ENCODE results near the gene SPRED3.

The SPRED3 gene

DNA sequence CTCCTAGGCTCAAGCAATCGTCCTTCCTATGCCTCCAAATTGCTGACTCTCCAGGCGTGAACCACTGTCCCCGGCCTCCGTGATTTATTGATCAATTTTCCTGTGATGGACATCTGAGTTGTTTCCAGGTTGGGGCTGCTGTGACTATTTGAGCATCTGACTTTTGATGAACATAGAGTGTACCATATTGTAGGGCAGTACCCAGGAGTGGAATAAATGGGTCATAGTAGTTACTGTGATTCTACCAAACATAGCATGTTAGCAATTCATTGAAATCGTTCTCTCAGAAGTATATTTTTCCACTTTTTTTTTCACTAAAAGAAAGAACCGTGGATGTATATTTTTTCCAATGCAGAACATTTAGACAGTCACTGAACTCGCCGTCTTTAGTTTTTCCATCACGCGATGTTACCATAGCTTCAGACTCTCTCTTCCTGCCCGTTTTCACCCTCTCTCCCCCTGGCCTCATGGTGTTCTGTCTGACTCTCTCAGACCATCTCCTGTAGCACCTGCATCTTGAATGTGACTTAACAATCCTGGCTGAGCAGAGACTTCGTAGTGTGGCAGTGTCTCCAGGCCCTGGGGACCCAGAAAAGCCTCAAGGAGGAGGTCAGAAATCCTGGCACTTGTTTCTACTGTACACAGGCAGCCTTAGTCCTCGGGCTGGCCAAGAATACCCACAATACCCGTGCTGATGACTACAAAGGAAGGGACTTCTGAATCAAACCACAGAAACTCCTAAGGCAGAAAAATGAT is 40.7 kb downstream of the SPRED3 start:
- no peak overlapping the region for H3K4me3 ChIP-seq (ENCODE audit: low read depth, low read length)
- TF ChIP-seq, protein P1, sequence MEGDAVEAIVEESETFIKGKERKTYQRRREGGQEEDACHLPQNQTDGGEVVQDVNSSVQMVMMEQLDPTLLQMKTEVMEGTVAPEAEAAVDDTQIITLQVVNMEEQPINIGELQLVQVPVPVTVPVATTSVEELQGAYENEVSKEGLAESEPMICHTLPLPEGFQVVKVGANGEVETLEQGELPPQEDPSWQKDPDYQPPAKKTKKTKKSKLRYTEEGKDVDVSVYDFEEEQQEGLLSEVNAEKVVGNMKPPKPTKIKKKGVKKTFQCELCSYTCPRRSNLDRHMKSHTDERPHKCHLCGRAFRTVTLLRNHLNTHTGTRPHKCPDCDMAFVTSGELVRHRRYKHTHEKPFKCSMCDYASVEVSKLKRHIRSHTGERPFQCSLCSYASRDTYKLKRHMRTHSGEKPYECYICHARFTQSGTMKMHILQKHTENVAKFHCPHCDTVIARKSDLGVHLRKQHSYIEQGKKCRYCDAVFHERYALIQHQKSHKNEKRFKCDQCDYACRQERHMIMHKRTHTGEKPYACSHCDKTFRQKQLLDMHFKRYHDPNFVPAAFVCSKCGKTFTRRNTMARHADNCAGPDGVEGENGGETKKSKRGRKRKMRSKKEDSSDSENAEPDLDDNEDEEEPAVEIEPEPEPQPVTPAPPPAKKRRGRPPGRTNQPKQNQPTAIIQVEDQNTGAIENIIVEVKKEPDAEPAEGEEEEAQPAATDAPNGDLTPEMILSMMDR (IDR thresholded peaks at IDR 0.05; ENCODE audit: control insufficient read depth, extremely low read depth, insufficient read depth), result no peak
- DNase-seq (ENCODE audit: low read depth), result no peak

DNA sequence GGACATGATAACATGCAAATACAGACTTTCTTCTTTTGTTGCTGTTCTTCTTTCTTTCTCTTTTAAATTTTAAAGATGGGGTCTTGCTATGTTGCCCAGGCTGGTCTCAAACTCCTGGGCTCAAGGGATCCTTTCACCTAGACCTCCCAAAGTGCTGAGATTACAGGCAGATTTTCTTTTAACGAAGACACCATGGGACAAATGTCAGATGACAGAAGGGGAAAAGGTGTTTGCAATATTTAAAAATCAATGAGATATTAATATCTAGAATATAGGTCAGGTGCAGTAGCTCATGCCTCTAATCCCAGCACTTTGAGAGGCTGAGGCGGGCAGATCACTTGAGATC is 41.3 kb downstream of the SPRED3 start:
- H3K4me3 ChIP-seq (ENCODE audit: low read depth, low read length), result no peak overlapping the region
- no peak for DNase-seq (ENCODE audit: low read depth)
- TF ChIP-seq, protein P1 (IDR thresholded peaks at IDR 0.05; ENCODE audit: control insufficient read depth, extremely low read depth, insufficient read depth), result no peak

DNA sequence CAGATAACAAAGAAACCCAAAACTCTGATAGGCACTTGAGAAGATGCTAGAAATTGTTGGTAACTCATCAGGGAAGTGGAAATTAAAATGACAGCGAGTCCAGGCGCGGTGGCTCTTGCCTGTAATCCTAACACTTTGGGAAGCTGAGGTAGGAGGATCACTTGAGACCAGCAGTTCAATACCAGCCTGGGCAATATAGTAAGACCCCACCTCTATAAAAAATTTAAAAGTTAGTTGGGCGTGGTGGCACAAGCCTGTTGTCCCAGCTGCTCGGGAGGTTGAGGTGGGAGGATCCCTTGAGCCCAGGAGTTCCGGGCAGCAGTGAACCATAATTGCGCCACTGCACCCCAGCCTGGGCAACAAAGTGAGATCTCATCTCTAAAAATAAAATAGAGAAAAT is 42.4 kb downstream of the SPRED3 start:
- TF ChIP-seq, protein P1 (IDR thresholded peaks at IDR 0.05; ENCODE audit: control insufficient read depth, extremely low read depth, insufficient read depth), result no peak
- DNase-seq (ENCODE audit: low read depth), result no peak
- H3K4me3 ChIP-seq (ENCODE audit: low read depth, low read length), result no peak overlapping the region

DNA sequence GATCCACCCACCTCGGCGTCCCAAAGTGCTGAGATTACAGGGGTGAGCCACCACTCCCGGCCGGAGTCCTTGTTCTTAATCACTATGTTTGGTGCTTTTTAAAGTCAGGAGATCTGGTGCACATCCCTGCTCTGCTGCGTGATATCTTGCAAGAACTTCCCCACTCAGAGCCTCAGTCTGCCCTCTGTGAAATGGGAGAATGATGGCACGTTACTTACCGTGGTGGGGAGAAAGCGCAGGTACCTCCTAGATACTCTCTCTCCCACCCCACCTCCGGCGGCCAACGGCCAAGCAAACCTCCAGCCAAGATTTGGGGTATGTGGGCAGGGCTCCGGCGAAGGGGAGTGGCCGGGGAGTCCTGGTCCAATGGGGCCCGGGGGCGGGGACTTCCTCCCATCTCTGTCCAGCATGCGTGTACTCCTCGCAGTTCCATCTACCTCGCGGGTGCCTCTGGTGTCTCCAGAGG is 44.8 kb downstream of the SPRED3 start, which contains the start of gene RYR1:
TSS of gene RYR1 (plus strand) at position 424 of the 466 bp plus-strand sequence. CDS start 139 bp downstream, outside the sequence.
- TF ChIP-seq, protein P1 (IDR thresholded peaks at IDR 0.05; ENCODE audit: control insufficient read depth, extremely low read depth, insufficient read depth), result no peak
- DNase-seq (ENCODE audit: low read depth), result no peak
- no peak within 1 kb of the TSS for H3K4me3 ChIP-seq (ENCODE audit: low read depth, low read length)

DNA sequence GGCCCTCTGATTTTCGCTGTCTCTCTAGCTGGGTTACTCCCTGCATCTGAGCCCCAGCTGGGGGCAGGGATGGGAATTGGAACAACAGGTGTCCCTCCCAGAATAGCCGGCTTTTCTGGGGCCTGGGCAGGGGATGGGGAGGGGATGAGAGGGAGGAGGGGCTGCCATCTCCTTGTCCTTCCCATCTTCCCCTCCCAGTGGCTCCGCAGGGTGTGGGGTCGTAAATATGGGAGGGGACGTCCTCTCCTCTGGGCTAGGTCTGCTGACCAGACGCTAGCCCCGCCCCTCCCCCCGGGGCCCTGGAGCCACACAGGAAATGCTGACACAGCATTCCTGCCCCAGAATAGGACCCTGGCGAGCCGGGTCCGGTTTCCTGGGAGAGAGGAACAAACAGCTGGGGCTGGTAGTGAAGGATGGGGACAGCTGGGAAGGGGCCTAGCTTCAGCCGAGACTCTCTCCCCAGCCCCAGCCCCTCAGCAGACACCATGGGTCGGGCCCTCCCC is 46.1 kb downstream of the SPRED3 start:
- DNase-seq (ENCODE audit: low read depth), result no peak
- no peak overlapping the region for H3K4me3 ChIP-seq (ENCODE audit: low read depth, low read length)

DNA sequence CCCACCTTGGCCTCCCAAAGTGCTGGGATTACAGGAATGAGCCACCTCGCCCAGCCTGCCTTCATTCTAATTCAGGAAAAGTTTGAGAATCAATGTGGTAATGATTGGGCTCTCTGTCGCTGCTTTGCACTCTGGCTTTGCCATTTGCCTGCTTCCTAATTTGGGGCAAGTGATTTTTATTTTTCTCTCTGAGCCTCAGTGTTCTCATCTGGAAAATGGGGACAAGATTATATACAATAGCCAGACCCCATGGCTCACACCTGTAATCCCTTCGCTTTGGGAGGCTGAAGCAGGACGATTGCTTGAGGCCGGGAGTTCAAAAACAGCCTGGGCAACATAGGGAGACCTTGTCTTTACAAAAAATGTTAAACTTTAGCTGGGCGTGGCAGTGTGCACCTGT is 48.8 kb downstream of the SPRED3 start:
- TF ChIP-seq, protein P1 (IDR thresholded peaks at IDR 0.05; ENCODE audit: control insufficient read depth, extremely low read depth, insufficient read depth), result no peak
- no peak overlapping the region for H3K4me3 ChIP-seq (ENCODE audit: low read depth, low read length)
- DNase-seq (ENCODE audit: low read depth), result no peak

More for the DNA sequence above, 46.1 kb downstream of the SPRED3 start:
- TF ChIP-seq, protein P1 (IDR thresholded peaks at IDR 0.05; ENCODE audit: control insufficient read depth, extremely low read depth, insufficient read depth), result no peak
